ENCODE results near the gene CTSA. TPM values are rescaled to one million over a fixed set of nuclear protein-coding genes. Genes with fewer than 3 reads are reported as not detected.
A peak's percentile ranks its signal among the peaks of the same experiment; 100 is the strongest.

Gene CTSA
- total and polyA plus RNA-seq, 2 experiments from 2014 or later = 425 to 716 TPM

GRCh38 chr20:45852326-45852725 lies 38.8 kb upstream of the CTSA start:
- H3K4me1 ChIP-seq (ENCODE audit: insufficient read depth) = peaks cover 10% of the 10 kb centered on the region
- H3K9me3 ChIP-seq (ENCODE audit: low read depth) = no peaks in the 10 kb centered on the region
- H3K36me3 ChIP-seq (replicated peaks; ENCODE audit: insufficient read depth, low read depth) = no peaks in the 10 kb centered on the region
- H3K79me2 ChIP-seq = peaks cover 35% of the 10 kb centered on the region
- H3K27ac ChIP-seq = no peak overlapping the region
- no peak for DNase-seq (ENCODE audit: low spot score)
- H3K9me2 ChIP-seq (replicated peaks; ENCODE audit: insufficient read depth) = no peaks in the 10 kb centered on the region
- no peaks in the 10 kb centered on the region for H4K20me1 ChIP-seq (ENCODE audit: insufficient read depth, poor library complexity, severe bottlenecking)
- no peak overlapping the region for H3K4me3 ChIP-seq
- no peak overlapping the region for H3K4me2 ChIP-seq
- H3K27me3 ChIP-seq = no peaks in the 10 kb centered on the region
- WGBS (ENCODE audit: low lambda C conversion rate, missing lambda C conversion rate) = 98% methylated on average over 6 of the region's 6 CpGs
- no peak overlapping the region for H2AFZ ChIP-seq
- TF ChIP-seq CTCF (IDR thresholded peaks at IDR 0.05; ENCODE audit: poor library complexity) (no peak), EZH2phosphoT487 (IDR thresholded peaks at IDR 0.05; ENCODE audit: low read depth, severe bottlenecking, unreplicated experiment) (no peak), EZH2 (IDR thresholded peaks at IDR 0.05; ENCODE audit: borderline replicate concordance) (no peak)

- Histone ChIP-seq H3K27me3 (no peaks in the 10 kb centered on the region), H2AFZ (no peak overlapping the region), H3K9me3 (ENCODE audit: low read depth) (no peaks in the 10 kb centered on the region), H3K79me2 (peaks cover 41% of the 10 kb centered on the region), H3K36me3 (replicated peaks; ENCODE audit: insufficient read depth, low read depth) (no peaks in the 10 kb centered on the region), H3K27ac (no peak overlapping the region), H3K4me2 (no peak overlapping the region), H3K4me1 (ENCODE audit: insufficient read depth) (peaks cover 16% of the 10 kb centered on the region), H3K9me2 (replicated peaks; ENCODE audit: insufficient read depth) (no peaks in the 10 kb centered on the region), H4K20me1 (ENCODE audit: insufficient read depth, poor library complexity, severe bottlenecking) (no peaks in the 10 kb centered on the region), H3K4me3 (no peak overlapping the region)
- WGBS (ENCODE audit: low lambda C conversion rate, missing lambda C conversion rate) = 79% methylated on average over 2 of the region's 2 CpGs
- TF ChIP-seq CTCF (IDR thresholded peaks at IDR 0.05; ENCODE audit: poor library complexity) (no peak), EZH2 (IDR thresholded peaks at IDR 0.05; ENCODE audit: borderline replicate concordance) (no peak), EZH2phosphoT487 (IDR thresholded peaks at IDR 0.05; ENCODE audit: low read depth, severe bottlenecking, unreplicated experiment) (no peak)
- DNase-seq (ENCODE audit: low spot score) = no peak
Observed at GRCh38 chr20:45853484-45853883, 37.7 kb upstream of the CTSA start.

GRCh38 chr20:45857114-45857881 lies 33.8 kb upstream of the CTSA start, which contains the start of the genes ACOT8 and ZSWIM3:
ACOT8 (minus strand) TSS chr20:45857392; CDS start chr20:45857315, 77 bp downstream.
ZSWIM3 (plus strand) TSS chr20:45857614; CDS start chr20:45857826, 212 bp downstream.
- Histone ChIP-seq H3K9me3 (ENCODE audit: low read depth) (no peaks in the 10 kb centered on the region), H3K4me1 (ENCODE audit: insufficient read depth) (peaks cover 20% of the 10 kb centered on the region), H3K27ac (peak within 1 kb of the TSS; percentile 78), H3K9me2 (replicated peaks; ENCODE audit: insufficient read depth) (no peaks in the 10 kb centered on the region), H3K36me3 (replicated peaks; ENCODE audit: insufficient read depth, low read depth) (no peaks in the 10 kb centered on the region), H3K27me3 (no peaks in the 10 kb centered on the region), H2AFZ (peak within 1 kb of the TSS; percentile 84), H3K4me3 (peak within 1 kb of the TSS; percentile 63), H4K20me1 (ENCODE audit: insufficient read depth, poor library complexity, severe bottlenecking) (no peaks in the 10 kb centered on the region), H3K4me2 (peak within 1 kb of the TSS; percentile 93), H3K79me2 (peaks cover 60% of the 10 kb centered on the region)
- no peak for TF ChIP-seq EZH2phosphoT487 (IDR thresholded peaks at IDR 0.05; ENCODE audit: low read depth, severe bottlenecking, unreplicated experiment)
- no peak for TF ChIP-seq EZH2 (IDR thresholded peaks at IDR 0.05; ENCODE audit: borderline replicate concordance)
- TF ChIP-seq CTCF (IDR thresholded peaks at IDR 0.05; ENCODE audit: poor library complexity) = no peak
- peak; percentile 99 for DNase-seq (ENCODE audit: low spot score)
- 1% methylated on average over 36 of the region's 36 CpGs for WGBS (ENCODE audit: low lambda C conversion rate, missing lambda C conversion rate)

Data from hepatocyte (in vitro differentiated cells).